Activated CD8-positive, alpha-beta memory T cell treated with anti-CD3 and anti-CD28 coated beads, Interleukin-2, amount 50 U/mL, for 4 hours (primary cell): ENCODE results near the gene UTP4.
"Not testable (repeated sequence)": the region's sequence is repeated elsewhere in the genome, so short reads cannot be mapped to it uniquely, and the experiment has no call there.

Source experiments
- DNase-seq: peaks from one replicate; pipeline ENCODE4 v3.0.0-alpha.2; 2020

The UTP4 gene

DNA sequence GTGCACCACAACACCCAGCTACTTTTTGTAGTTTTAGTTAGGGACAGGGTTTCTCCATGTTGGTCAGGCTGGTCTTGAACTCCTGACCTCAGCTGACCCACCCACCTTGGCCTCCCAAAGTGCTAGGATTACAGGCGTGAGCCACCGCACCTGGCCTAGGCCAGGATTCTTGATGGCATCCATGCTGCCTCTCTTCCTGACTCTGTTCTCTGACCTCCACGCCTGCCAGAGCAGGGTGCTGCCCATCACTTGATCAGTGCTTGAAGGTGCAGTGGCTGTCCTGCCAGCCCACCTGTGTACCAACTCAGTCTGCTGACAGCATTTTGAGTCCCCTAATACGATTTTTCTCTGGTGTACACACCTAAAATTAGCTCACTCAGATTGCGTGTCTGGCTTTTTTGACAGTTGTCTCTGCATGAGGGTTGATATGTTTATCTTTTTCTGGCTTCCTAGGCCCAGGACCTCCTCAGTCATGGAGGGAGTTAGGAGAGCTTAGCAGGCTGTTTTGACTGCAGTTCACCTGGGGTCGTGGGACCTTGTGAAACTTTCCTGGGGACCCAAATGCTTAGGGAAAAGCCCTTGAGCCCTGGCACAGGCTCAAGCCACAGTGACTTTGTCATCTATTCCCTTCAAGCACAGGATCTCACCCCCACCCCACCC is 21.1 kb upstream of the UTP4 start:
- no peak for DNase-seq

DNA sequence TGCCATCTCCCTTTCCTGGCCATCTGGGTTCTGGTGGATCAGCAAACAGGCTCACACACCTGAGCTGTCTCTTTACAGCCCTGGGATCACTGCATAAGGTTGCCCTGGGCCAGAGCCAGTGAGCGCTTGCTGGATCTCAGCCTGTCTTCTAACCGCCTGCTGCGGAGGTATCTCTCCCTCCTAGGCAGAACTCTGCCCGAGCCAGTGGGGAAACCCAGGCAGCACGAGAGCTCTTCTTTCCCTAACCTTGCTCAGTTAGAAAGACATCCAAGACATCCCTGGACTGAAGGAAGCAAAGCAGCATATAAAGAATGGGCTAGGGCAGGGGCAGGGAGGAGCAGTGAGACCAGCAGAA is 20.6 kb upstream of the UTP4 start:
- no peak for DNase-seq

DNA sequence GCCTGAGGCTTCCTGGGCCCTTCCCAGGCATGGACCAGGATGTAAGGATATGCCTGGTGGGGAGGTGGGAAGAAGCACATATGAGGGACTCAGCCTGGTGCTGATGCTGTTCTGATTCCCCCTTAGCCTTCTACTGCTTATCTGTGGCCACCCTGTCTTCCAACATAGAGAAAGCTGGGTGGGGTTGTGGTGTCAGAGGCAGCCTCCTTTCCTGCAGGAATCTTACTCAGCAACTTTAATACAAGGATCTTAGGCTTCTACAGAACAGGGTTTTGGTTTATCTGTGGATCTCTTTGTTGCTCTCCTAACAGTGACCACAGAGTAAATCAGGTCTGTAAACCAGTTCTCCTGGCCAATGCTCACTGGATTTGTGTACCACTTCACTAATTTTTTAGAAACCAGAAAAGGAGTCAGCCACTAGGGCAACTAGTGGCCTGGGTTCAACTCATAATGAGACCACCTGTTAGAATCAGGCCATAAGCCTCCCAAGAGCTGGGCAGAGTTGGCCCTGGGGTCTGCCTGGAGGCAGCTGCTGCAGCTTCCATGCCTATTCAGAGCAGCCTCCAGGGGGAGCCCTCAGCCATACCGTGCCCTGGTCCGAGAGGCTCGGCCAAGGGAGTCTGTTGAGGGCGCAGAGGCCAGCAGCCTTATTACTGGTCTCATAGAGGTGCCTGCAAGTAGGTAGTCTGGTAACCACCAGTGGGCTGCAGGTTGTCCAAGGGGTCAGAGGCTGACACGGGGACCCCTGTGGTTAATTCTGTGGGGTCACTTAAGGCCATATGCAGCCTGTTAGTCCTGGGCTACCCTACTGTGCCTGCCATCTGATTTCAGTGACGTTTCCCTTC is 19.9 kb upstream of the UTP4 start:
- peak; percentile 54 for DNase-seq

DNA sequence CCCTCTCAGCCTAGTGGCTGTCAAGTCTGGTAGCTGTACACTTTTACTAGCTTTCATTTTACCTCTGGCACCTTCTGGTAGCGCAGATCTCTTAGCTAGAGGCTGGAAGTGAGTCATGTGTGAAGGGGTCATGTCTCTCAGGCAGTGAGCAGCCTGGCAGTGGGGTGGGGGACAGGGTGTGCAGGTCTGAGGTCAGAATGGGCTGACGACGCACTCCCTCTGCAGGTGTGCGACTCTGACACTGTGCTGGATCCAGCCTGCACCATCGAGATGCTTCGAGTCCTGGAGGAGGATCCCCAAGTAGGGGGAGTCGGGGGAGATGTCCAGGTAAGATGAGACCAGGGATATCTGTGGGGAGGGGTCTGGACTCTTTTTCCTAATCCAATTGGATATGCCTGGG is 19.2 kb upstream of the UTP4 start:
- DNase-seq = no peak

DNA sequence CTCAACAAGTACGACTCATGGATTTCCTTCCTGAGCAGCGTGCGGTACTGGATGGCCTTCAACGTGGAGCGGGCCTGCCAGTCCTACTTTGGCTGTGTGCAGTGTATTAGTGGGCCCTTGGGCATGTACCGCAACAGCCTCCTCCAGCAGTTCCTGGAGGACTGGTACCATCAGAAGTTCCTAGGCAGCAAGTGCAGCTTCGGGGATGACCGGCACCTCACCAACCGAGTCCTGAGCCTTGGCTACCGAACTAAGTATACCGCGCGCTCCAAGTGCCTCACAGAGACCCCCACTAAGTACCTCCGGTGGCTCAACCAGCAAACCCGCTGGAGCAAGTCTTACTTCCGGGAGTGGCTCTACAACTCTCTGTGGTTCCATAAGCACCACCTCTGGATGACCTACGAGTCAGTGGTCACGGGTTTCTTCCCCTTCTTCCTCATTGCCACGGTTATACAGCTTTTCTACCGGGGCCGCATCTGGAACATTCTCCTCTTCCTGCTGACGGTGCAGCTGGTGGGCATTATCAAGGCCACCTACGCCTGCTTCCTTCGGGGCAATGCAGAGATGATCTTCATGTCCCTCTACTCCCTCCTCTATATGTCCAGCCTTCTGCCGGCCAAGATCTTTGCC is 18.0 kb upstream of the UTP4 start:
- DNase-seq = no peak

DNA sequence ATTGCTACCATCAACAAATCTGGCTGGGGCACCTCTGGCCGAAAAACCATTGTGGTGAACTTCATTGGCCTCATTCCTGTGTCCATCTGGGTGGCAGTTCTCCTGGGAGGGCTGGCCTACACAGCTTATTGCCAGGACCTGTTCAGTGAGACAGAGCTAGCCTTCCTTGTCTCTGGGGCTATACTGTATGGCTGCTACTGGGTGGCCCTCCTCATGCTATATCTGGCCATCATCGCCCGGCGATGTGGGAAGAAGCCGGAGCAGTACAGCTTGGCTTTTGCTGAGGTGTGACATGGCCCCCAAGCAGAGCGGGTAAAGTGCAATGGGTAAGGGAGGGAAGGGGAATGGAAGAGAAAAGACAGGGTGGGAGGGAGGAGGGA is 17.5 kb upstream of the UTP4 start:
- no peak for DNase-seq

DNA sequence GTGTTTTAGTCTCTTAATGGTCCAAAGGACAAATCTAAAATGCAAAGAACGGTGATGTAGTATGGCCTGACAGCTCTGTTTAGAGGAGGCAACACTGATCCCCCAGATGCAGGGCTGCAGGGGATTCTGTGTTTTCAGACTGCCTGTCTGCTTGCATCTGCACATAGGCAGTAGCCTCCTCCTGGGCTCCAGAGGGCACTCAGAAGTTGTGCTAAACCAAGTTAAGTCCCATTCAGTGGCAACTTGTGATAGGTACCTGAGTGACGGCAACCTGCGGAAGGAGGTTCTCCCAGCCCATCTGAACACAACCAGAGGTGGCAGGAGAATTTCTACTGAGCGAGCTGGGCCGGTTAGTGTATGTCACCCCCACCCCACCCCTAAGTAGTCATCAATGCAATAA is 17.1 kb upstream of the UTP4 start:
- DNase-seq = no peak

DNA sequence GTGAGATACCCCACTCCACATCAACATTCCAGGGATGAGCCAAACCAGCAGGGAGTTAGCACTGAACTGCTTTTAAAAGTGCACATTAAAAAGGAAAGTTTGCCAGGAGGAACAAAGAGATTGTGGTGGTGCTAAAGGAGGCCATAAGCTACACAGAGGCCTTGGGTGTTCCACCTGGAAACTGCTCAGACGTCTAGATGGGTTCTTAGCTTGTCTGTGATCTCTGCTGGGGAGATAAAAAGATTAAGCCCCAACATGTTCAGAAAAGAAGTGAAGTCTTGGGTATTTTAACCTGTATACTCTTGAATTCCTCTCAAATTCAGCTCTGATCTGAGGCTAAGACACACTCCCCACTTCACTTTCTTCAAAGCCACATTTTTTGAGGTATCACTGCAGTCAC is 16.6 kb upstream of the UTP4 start:
- no peak for DNase-seq

DNA sequence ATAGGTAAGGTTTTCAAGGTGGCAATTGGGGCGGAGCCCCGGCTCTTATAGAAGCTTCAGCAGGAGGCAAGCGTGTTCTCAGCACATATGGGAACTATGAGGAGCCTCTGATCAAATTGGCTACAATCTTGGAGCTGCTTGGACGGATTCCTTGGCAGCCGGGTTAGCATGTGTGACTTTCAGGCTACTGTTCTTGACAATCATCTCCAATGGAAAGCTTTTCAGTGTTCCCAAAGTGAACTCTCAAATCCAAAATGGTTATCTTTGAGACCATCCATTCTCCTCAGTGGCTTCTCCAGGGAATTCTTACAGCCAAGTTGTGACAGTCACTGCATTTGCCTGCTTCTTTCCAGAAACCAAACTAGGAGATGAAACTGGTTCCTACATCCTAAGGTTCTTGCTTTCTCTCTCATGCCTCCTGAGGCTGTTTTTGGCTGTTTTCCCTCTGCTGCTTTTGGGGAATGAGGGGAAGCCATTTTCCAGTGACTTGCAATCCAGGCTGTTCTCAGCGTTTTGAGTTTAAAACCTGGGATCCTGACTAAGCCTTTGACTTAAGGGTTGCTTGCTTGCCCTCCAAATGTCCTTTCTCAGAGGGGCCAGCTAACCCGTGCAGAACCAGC is 16.1 kb upstream of the UTP4 start:
- no peak for DNase-seq

DNA sequence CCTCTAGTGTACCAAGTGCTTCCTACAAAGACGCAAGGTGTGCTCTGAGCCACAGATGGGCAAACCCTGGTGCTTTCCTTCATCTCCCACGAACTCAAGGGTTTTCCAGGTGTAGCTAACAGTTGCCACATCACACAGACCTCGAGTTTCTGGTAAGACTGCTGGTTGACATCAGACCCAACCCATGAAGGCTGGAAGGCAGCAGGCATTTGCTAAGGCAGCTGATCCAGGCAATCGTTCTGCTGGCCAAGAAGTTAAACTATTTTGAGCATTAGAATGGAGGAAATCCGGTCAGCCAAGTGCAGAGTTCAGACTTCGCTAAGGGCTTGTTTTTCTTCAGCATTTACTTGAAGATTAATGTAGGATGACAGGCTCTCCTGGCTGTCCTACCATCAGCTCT is 15.5 kb upstream of the UTP4 start:
- DNase-seq = no peak

DNA sequence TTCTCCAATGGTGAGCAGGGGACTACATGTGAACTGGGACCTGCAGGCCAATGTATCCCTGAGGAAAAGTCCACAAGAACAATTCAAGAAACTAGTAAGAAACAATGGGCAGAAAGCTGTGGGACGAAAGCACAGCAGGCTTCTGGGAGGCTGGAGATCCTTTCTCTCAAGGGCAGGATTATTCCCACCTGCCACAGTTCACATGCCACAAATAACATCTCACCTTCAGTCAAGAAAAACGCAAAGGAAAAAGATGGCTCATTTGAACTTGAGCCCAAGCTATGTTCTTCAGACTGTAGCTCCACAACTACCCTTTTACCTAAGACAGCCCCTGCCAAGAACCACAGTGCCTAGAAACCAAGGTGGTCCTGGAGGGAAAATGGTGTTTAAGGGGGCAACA is 14.0 kb upstream of the UTP4 start:
- DNase-seq = no peak

DNA sequence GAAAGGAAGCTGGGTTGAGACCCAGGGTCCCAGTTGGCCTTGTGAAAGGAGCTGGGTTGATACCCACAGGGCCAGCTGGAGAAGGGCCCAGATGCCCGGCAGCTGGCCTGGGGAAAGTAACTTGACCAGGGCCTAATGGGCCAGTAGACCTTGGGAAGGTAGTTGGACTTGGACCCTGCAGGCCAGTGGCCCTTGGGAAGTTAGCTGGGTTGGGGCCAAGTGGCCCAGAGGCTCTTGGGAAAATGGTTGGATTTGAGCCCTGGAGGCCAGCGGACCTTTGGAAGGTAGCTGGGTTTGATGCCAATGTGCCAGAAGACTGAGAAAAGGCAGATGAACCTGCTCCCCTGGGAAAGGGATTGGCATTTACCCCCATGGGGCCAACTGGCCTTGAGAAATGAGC is 13.5 kb upstream of the UTP4 start:
- no peak for DNase-seq

DNA sequence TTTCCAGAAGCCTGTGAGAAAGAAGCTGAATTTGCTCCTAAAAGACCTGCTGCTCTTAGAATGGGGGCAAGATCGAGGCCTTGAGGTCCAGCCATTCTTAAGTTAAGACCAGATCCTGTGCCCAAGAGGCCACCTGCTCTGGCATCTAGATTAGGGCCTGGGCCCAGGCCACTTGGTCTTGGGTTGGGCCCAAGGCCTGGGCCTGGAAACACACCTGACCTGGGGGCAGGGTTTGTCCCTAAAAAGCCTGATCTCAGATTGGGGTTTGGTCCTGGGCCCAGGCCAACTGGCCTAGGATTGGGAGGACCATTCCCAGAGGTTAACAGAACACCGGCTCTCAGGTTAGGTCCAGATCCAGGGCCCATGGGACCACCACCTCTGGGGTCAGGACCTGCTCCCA is 12.9 kb upstream of the UTP4 start:
- DNase-seq = no peak

DNA sequence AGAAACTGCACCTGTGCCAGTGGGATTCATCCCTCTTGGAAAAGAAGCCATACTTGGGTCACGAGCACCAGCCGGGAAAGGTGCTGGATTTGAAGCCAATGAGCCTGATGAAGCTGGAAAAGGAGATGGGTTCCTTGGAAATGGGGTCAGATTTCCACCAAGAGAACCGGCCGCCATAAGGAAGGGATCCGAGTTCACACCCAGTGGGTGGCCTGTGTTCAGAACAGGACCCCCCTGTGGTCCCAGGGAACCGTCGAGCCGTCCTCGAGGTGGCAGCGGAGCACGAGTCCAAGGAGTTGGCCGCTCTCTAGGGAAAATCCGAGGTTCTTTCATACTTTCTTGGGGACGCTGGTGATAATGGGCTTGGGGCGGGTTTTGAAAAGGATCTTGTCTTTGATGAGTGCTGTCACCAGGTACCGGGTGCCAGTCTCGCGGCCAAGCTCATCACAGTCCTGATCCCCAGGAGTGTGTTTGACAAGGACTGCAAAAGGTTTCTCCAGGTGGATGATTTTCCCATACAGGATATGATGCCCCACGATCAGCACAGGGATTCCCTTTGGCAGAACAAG is 12.3 kb upstream of the UTP4 start:
- DNase-seq = no peak

DNA sequence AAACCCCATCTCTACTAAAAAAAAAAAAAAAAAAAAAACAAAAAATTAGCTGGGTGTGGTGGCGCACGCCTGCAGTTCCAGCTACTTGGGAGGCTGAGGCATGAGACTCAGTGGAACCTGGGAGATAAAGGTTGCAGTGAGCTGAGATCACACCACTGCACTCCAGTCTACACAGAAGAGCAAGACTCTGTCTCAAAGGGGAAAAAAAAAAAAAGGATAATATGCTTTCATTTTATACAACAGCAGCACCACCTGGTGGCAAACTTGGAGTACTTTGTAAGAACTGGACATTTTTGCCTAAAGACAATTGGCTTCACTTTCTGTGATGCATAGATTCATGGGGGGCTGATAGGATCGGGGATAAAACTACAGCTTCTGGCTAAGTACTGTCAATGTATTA is 8.5 kb upstream of the UTP4 start:
- DNase-seq = peak; percentile 66

DNA sequence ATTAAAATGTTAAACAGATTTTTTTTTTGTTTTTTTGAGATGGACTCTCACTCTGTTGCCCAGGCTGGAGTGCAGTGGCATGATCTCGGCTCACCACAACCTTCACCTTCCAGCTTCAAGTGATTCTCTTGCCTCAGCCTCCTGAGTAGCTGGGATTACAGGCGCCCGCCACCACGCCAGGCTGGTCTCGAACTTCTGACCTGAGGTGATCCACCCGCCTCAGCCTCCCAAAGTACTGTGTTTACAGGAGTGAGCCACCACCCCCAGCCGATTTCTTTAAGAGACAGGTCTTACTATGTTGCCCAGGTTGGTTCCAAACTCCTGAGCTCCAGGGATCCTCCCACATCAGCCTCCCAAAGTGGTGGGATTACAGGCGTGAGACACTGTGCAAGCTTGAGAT is 8.0 kb upstream of the UTP4 start:
- not testable (repeated sequence) for DNase-seq

DNA sequence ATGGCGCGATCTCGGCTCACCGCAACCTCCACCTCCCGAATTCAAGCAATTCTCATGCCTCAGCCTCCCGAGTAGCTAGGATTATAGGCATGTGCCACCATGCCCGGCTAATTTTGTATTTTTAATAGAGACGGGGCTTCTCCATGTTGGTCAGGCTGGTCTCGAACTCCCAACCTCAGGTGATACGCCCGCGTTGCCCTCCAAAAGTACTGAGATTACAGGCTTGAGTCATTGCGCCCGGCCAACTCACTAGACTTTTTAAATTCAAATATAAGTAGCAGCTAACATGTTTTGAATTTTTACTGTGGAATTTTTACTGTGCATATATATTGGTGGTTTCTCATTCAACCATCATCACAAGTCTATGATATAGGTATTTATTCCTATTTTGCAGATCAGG is 7.5 kb upstream of the UTP4 start:
- not testable (repeated sequence) for DNase-seq

DNA sequence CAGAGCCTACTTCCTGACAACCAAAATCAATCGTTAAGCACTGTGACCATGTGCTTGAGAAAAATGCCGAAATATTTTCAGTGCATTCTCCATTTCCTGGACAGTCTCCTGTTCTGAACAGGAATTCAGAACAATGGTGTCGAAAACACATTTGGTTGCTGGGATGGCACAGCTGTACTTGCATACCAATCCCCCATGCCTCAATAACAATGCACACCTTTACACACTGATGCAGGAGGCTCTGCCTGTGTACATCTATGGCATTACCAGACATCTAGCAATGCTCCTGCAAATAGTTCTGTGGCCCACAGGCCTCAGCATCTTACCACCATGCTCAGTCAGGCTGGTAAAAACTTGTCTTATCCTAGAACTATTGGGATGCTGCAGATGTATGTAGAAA is 6.2 kb upstream of the UTP4 start:
- DNase-seq = no peak

DNA sequence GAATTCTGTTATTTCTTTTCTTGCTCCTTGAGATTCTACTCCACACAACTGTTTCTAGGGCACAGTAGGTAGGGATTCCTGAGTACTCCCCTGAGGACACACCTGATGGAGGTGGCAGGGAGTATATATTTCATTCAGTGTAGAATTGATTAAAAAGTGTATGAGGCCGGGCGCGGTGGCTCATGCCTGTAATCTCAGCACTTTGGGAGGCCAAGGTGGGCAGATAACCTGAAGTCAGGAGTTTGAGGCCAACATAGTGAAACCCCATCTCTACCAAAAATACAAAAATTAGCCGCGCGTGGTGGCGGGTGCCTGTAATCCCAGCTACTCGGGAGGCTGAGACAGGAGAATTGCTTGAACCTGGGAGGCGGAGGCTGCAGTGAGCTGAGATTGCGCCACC is 5.6 kb upstream of the UTP4 start:
- DNase-seq = not testable (repeated sequence)

DNA sequence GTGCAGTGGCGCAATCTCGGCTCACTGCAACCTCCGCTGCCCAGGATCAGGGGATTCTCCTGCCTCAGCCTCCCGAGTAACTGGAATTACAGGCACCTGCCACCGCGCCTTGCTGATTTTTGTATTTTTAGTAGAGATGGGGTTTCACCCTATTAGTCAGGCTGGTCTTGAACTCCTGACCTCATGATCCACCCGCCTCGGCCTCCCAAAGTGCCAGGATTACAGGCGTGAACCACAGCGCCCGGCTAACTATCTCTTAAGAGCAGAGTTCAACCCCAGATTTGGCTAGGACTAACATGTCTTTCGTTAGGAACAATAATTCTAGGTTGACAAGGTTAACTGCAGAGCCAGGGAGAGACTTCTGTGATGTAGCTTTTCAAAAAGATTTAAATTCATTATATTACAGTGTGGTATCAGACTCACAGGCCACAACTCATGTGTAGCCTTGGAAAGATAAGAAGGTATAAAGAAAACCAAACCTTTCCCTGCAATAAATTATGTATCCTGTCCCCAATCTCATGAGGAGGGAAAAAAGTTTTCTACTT is 4.4 kb upstream of the UTP4 start:
- DNase-seq = no peak

DNA sequence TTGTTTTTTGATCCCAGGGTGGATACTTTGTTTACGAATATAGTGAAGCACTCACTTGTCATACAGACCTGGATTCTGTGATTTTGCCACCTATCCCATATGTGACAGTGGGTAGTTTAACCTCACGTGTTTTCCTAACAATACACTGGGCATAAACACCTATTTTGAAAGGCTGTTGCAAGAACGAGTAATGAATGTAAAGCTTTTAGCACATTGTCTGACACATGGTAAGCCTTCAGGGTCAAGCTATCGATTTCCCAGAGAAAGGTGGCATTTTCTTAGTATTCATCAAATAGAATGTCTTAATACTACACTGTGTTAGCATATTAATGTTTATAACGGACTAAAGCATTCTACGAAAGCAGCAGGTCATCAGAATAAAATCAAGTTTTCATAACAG is 2.0 kb upstream of the UTP4 start:
- no peak for DNase-seq

DNA sequence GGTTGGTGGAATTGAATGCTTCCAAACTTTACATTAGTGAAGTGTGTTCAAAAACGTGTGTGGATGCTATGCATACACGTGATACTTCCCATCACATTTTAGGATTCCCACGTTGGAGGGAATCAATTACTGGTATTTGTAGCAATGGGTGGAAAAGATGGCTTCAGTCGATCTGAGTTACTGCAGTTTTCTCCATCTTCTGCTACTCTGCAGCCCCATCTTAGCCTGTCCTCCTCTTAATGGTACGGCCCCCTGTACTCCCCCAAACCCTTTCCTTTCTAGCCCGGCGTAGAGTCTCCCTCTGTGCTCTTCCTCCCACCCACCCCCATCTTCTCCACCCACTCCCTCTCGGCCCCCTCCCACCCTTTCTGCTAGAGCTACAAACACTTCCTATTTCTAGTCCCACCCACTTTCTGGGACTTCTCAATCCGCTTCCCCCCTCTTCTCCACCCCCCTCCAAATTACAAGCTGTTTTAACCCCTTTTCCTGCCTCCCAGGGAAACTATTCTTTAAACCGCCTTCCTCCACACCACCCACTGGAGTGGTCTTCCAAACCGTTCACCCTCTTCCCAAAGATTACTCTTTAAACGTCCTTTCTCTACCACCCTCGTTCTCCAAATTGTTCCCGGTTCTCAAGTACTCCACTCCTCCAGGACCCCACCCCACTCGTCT is 1.1 kb upstream of the UTP4 start:
- DNase-seq = no peak
